ENCODE measurements around the gene ATP6V0A1. TPM values are rescaled to one million over a fixed set of nuclear protein-coding genes. Genes with fewer than 3 reads are reported as not detected.

Gene ATP6V0A1
- total RNA-seq (100 to 1,000 TPM in 1 of 2 donors, 10 to 100 TPM in 1; 96.2 to 111 TPM), polyA plus RNA-seq (10 to 100 TPM; 13.4 to 47.5 TPM)
- long read RNA-seq, donor 1, full-length matches to known transcripts: 13 of 17 reads
- long read RNA-seq, donor 1, partial matches to known transcripts: 2 of 17 reads
- long read RNA-seq, donor 1, other reads (novel, unspliced or antisense): 2 of 17 reads
- long read RNA-seq, donor 2, full-length matches to known transcripts: 12 of 19 reads
- long read RNA-seq, donor 2, partial matches to known transcripts: 3 of 19 reads
- long read RNA-seq, donor 2, other reads (novel, unspliced or antisense): 4 of 19 reads

GRCh38 chr17:42458497-42459255, at the start of gene ATP6V0A1:
Gene ATP6V0A1 (plus strand): TSS chr17:42458878. CDS start chr17:42460895, 2,017 bp downstream.
- Histone ChIP-seq H3K4me3 (ENCODE audit: low read length in 2 of 2) (peak within 1 kb of the TSS; percentile 65 to 66), H3K36me3 (ENCODE audit: control insufficient read depth in 1 of 2, insufficient read depth in 2 of 2, low read length in 1 of 2) (no peaks in the 10 kb centered on the region), H3K9me3 (ENCODE audit: control insufficient read depth, low read length) (no peaks in the 10 kb centered on the region), H3K4me1 (ENCODE audit: control insufficient read depth in 1 of 2, insufficient read depth in 2 of 2, low read length in 2 of 2) (peaks cover 0 to 7% of the 10 kb centered on the region in 2 donors), H3K27me3 (ENCODE audit: control insufficient read depth in 1 of 2, insufficient read depth in 2 of 2, low read length in 1 of 2) (no peaks in the 10 kb centered on the region), H3K27ac (ENCODE audit: low read depth in 1 of 2, low read length in 2 of 2) (peak within 1 kb of the TSS; percentile 61 to 87)
- DNase-seq (peak; percentile 97), ATAC-seq (ENCODE audit: low FRiP score) (peak; percentile 98)
- 0 to 1% methylated on average over 45 of the region's 45 CpGs for WGBS, 2 donors
- intact Hi-C loops (cut with DNase I): loop anchor here in 1 of 2 donors (5.0 kb wide), 1 partner anchor 36 kb away; the partner anchor contains the start of gene CAVIN1

DNA sequence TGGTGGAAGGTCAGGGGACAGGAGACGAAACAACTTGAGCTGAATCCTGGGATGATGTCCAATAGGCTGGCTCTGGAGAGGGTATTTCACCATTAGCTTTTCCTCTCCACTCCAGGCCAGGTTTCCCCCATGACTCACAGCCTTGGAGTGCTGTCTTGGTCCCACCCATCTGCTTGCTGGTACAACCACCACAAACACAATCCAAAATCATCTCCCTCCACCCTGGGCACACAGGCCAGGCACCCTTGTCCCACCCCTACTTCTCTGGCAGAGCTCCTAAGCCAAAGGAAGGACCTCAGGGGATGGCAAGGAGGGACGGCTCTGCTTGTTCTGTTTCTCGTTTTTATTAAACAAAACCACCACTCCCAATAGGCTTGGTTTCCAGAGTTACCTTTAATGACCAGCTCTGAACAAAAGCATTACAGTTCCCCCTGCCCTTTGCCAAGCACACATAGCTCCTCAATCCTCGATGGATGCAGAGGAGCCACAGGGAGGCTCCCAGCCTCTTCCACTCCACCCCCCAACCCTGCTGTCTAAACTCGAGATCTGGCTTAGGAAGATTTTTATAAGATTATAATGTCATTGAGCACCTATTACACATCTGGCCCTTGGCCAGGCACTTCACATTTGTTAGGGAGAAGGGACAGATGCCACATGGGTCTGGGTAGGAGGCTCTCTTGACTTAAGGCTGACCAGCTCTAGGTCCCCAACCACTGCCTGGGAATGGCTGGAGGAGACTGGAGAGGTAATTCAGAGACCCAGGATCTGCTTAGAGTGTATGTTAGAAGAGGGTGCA, 49.0 kb upstream of the ATP6V0A1 start:
- intact Hi-C loops (cut with DNase I): no loop called here
- no peaks in the 10 kb centered on the region for H3K27me3 ChIP-seq (ENCODE audit: control insufficient read depth in 1 of 2, insufficient read depth in 2 of 2, low read length in 1 of 2)
- DNase-seq: peak; percentile 86 to 91
- peaks cover 0 to 3% of the 10 kb centered on the region in 2 donors for H3K36me3 ChIP-seq (ENCODE audit: control insufficient read depth in 1 of 2, insufficient read depth in 2 of 2, low read length in 1 of 2)
- peak overlapping the region; percentile 29 to 83 for H3K27ac ChIP-seq (ENCODE audit: low read depth in 1 of 2, low read length in 2 of 2)
- H3K4me1 ChIP-seq (ENCODE audit: control insufficient read depth in 1 of 2, insufficient read depth in 2 of 2, low read length in 2 of 2): peaks cover 0 to 6% of the 10 kb centered on the region in 2 donors
- no peaks in the 10 kb centered on the region for H3K9me3 ChIP-seq (ENCODE audit: control insufficient read depth, low read length)
- H3K4me3 ChIP-seq (ENCODE audit: low read length in 2 of 2): no peak overlapping the region
- WGBS, 2 donors: 3% methylated on average over 5 of the region's 5 CpGs
- ATAC-seq (ENCODE audit: low FRiP score): peak; percentile 80

GRCh38 chr17:42410319-42410685, 48.4 kb upstream of the ATP6V0A1 start:
- Histone ChIP-seq H3K27ac (ENCODE audit: low read depth in 1 of 2, low read length in 2 of 2) (peak overlapping the region; percentile 29 to 58), H3K27me3 (ENCODE audit: control insufficient read depth in 1 of 2, insufficient read depth in 2 of 2, low read length in 1 of 2) (no peaks in the 10 kb centered on the region), H3K36me3 (ENCODE audit: control insufficient read depth in 1 of 2, insufficient read depth in 2 of 2, low read length in 1 of 2) (no peaks in the 10 kb centered on the region), H3K4me1 (ENCODE audit: control insufficient read depth in 1 of 2, insufficient read depth in 2 of 2, low read length in 2 of 2) (peaks cover 0 to 6% of the 10 kb centered on the region in 2 donors), H3K4me3 (ENCODE audit: low read length in 2 of 2) (no peak overlapping the region), H3K9me3 (ENCODE audit: control insufficient read depth, low read length) (no peaks in the 10 kb centered on the region)
- intact Hi-C loops (cut with DNase I): no loop called here
- no peak for ATAC-seq (ENCODE audit: low FRiP score)
- peak in 1 of 2 donors; percentile 12 for DNase-seq
- 28 to 37% methylated on average over 5 of the region's 5 CpGs for WGBS, 2 donors

DNA sequence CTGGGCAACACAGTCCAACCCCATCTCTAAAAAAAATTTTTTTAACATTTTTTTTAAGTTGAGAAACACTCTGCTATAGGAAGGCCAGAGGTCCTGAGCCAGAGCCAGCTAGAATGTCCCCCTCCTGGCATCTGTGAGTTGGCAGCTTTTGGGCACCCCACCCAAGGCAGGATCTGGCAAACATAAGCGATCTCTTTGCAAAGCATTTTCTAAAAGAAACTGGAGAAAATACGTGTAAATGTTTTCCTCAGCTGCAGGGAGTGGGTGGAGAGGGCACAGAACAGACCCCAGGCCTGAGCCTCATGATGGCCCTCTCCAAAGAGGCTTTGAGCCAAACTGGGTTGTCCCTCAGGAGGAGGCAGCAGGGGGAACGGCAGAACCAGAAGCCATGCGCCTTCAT, 47.3 kb upstream of the ATP6V0A1 start:
- no peaks in the 10 kb centered on the region for H3K9me3 ChIP-seq (ENCODE audit: control insufficient read depth, low read length)
- WGBS, 2 donors: 8 to 9% methylated on average over 4 of the region's 4 CpGs
- intact Hi-C loops (cut with DNase I): no loop called here
- no peak overlapping the region for H3K4me3 ChIP-seq (ENCODE audit: low read length in 2 of 2)
- ATAC-seq (ENCODE audit: low FRiP score): no peak
- peak overlapping the region in 1 of 2 donors; percentile 28 for H3K27ac ChIP-seq (ENCODE audit: low read depth in 1 of 2, low read length in 2 of 2)
- no peaks in the 10 kb centered on the region for H3K36me3 ChIP-seq (ENCODE audit: control insufficient read depth in 1 of 2, insufficient read depth in 2 of 2, low read length in 1 of 2)
- no peaks in the 10 kb centered on the region for H3K27me3 ChIP-seq (ENCODE audit: control insufficient read depth in 1 of 2, insufficient read depth in 2 of 2, low read length in 1 of 2)
- DNase-seq: no peak
- peaks cover 0 to 6% of the 10 kb centered on the region in 2 donors for H3K4me1 ChIP-seq (ENCODE audit: control insufficient read depth in 1 of 2, insufficient read depth in 2 of 2, low read length in 2 of 2)

DNA sequence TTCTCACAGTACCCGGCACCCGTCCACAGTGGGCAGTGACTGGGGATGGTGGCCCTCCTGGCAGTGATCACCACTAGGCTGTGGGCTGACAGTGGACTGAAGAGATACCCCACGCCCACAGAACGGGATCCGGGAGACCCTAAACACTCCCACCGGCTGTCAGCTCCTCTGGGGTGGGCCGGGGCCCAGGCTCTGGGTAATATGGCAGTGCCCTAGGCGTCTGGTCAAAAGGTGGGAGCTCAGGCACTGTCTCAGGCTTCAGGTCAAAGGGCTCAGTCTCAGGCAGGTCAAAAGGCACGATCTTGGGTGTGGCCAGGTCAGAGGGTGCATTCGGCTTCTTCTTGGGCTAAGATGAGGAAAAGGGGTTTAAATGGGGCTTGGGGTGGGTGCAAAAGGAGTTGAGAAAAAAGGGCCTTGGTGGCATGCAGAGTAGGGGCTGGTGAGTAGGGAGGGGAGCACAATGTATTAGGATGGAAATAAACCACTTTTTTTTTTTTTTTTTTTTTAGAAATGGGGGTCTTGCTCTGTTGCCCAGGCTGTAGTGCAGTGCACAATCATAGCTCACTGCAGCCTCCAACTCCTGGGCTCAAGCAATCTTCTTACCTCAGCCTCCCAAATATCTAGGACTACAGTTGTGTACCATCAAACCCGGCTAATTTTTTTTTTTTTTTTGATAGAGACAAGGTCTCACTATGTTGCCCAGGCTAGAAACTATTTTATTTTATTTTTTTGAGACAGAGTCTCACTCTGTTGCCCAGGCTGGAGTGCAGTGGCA, 46.6 kb upstream of the ATP6V0A1 start:
- Histone ChIP-seq H3K27ac (ENCODE audit: low read depth in 1 of 2, low read length in 2 of 2) (peak overlapping the region in 1 of 2 donors; percentile 28), H3K4me3 (ENCODE audit: low read length in 2 of 2) (no peak overlapping the region), H3K9me3 (ENCODE audit: control insufficient read depth, low read length) (no peaks in the 10 kb centered on the region), H3K36me3 (ENCODE audit: control insufficient read depth in 1 of 2, insufficient read depth in 2 of 2, low read length in 1 of 2) (no peaks in the 10 kb centered on the region), H3K27me3 (ENCODE audit: control insufficient read depth in 1 of 2, insufficient read depth in 2 of 2, low read length in 1 of 2) (no peaks in the 10 kb centered on the region), H3K4me1 (ENCODE audit: control insufficient read depth in 1 of 2, insufficient read depth in 2 of 2, low read length in 2 of 2) (peaks cover 0 to 10% of the 10 kb centered on the region in 2 donors)
- no peak for ATAC-seq (ENCODE audit: low FRiP score)
- WGBS, 2 donors: 50 to 61% methylated on average over 11 of the region's 11 CpGs
- intact Hi-C loops (cut with DNase I): no loop called here
- DNase-seq: peak in 1 of 2 donors; percentile 36

DNA sequence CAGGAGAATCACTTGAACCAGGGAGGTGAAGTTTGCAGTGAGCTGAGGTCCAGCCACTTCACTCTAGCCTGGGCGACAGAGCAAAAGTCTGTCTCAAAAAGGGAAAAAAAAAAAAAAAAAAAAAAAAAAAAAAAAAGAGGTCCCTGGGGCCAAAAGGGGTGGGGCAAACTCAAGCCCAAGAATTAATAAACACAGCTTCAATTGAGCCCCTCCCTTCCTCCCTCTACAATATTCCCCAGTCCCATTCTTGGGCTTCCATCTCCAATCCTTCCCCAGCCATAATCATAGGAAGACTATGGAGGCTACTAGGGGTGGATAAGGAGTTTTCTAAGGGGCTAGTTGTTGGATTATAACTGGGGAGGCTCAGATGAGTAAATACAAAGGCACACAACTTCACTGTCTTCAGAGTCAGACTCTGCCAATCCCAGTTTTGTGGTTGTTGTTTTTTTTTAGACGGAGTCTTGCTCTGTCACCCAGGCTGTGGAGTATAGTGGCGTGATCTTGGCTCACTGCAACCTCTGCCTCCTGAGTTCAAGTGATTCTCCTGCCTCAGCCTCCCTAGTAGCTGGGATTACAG, 45.1 kb upstream of the ATP6V0A1 start:
- Histone ChIP-seq H3K36me3 (ENCODE audit: control insufficient read depth in 1 of 2, insufficient read depth in 2 of 2, low read length in 1 of 2) (no peaks in the 10 kb centered on the region), H3K27ac (ENCODE audit: low read depth in 1 of 2, low read length in 2 of 2) (peak overlapping the region in 1 of 2 donors; percentile 55), H3K27me3 (ENCODE audit: control insufficient read depth in 1 of 2, insufficient read depth in 2 of 2, low read length in 1 of 2) (no peaks in the 10 kb centered on the region), H3K4me3 (ENCODE audit: low read length in 2 of 2) (no peak overlapping the region), H3K4me1 (ENCODE audit: control insufficient read depth in 1 of 2, insufficient read depth in 2 of 2, low read length in 2 of 2) (peaks cover 0 to 10% of the 10 kb centered on the region in 2 donors), H3K9me3 (ENCODE audit: control insufficient read depth, low read length) (no peaks in the 10 kb centered on the region)
- DNase-seq (peak in 1 of 2 donors; percentile 21), ATAC-seq (ENCODE audit: low FRiP score) (no peak)
- 36 to 47% methylated on average over 3 of the region's 3 CpGs for WGBS, 2 donors
- intact Hi-C loops (cut with DNase I): no loop called here

GRCh38 chr17:42414704-42415409, 43.8 kb upstream of the ATP6V0A1 start:
- WGBS, 2 donors: 51 to 53% methylated on average over 7 of the region's 7 CpGs
- no peaks in the 10 kb centered on the region for H3K36me3 ChIP-seq (ENCODE audit: control insufficient read depth in 1 of 2, insufficient read depth in 2 of 2, low read length in 1 of 2)
- no peak overlapping the region for H3K4me3 ChIP-seq (ENCODE audit: low read length in 2 of 2)
- DNase-seq (peak in 1 of 2 donors; percentile 39), ATAC-seq (ENCODE audit: low FRiP score) (no peak)
- H3K27ac ChIP-seq (ENCODE audit: low read depth in 1 of 2, low read length in 2 of 2): peak overlapping the region in 1 of 2 donors; percentile 64
- intact Hi-C loops (cut with DNase I): no loop called here
- H3K9me3 ChIP-seq (ENCODE audit: control insufficient read depth, low read length): no peaks in the 10 kb centered on the region
- H3K27me3 ChIP-seq (ENCODE audit: control insufficient read depth in 1 of 2, insufficient read depth in 2 of 2, low read length in 1 of 2): no peaks in the 10 kb centered on the region
- H3K4me1 ChIP-seq (ENCODE audit: control insufficient read depth in 1 of 2, insufficient read depth in 2 of 2, low read length in 2 of 2): peaks cover 0 to 10% of the 10 kb centered on the region in 2 donors
